HEK293T (cell line): ENCODE data around the gene ADAMTSL2.

Source experiments
- BHLHE40 ChIP-seq: fragments of 450-650 bp; IDR thresholded peaks from 2 replicates; pipeline ENCODE4 v1.6.1; 2016; ENCODE audit warnings: mild to moderate bottlenecking, moderate library complexity, borderline replicate concordance
- CTBP1 ChIP-seq: fragments of 450-650 bp; IDR thresholded peaks from 2 replicates; pipeline ENCODE4 v1.6.1; 2016; ENCODE audit warnings: borderline replicate concordance
- FOXA1 ChIP-seq: fragments of 450-650 bp; IDR thresholded peaks from 2 replicates; pipeline ENCODE4 v1.6.1; 2016; ENCODE audit warnings: mild to moderate bottlenecking
- FOXK2 ChIP-seq: fragments of 450-650 bp; IDR thresholded peaks from 2 replicates; pipeline ENCODE4 v1.6.1; 2016; ENCODE audit warnings: mild to moderate bottlenecking
- FOXM1 ChIP-seq: fragments of 450-650 bp; IDR thresholded peaks from 2 replicates; pipeline ENCODE4 v1.6.1; 2017; ENCODE audit warnings: mild to moderate bottlenecking, borderline replicate concordance
- L3MBTL2 ChIP-seq: fragments of 450-650 bp; conservative IDR thresholded peaks from 2 replicates; pipeline ENCODE4 v1.6.1; 2016; ENCODE audit warnings: mild to moderate bottlenecking
- SUZ12 ChIP-seq: fragments of 450-650 bp; IDR thresholded peaks from 2 replicates; pipeline ENCODE4 v1.6.1; 2016; ENCODE audit warnings: mild to moderate bottlenecking
- TARDBP ChIP-seq: fragments of 450-650 bp; IDR thresholded peaks from 2 replicates; pipeline ENCODE4 v1.6.1; 2016
- ZNF384 ChIP-seq: fragments of 450-650 bp; IDR thresholded peaks from 2 replicates; pipeline ENCODE4 v1.6.1; 2016
- TF ChIP-seq, protein P1 (sequence below): fragments of 450-650 bp; IDR thresholded peaks from 2 replicates; pipeline ENCODE4 v1.6.1; 2016

DNA sequence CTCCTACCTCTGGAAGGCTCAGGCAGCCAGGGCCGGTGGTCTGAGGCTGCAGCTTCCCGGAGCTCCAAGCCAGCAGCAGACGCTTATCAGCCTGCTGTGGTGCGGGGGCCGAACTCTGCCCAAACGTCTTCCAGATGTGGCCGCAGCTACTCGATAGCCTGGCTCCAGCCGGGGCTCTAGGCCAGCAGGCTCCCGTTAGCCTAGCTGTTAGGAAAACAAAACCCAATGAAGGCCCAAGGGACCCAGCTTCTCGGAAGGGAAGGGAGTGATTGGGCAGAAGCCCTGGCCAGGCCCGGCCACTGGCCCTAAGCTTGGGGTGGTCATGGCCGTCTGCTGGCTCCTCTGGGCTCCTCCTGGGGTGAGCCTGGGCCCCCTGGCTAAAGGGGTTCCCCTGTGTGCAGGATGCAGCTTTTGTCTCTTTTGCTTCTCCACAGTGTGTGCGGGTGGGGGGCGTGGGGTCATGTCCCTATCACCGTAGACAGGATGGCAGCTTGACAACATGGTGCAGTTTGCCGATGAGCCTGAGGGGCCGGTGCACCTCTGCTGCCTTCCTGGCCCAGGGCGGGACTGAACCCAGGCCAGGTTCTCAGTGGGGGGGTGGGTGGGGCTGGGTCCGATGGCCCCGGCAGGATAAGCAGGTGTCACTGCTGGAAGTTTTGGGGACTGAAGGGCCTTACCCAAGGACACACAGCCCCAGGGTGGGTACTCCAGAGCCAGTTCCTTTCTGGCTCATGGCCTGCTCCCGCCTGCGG lies 28.4 kb upstream of the ADAMTSL2 start:
- TF ChIP-seq L3MBTL2 (no peak), TARDBP (no peak), SUZ12 (no peak), ZNF384 (no peak), FOXA1 (no peak), FOXK2 (no peak), FOXM1 (no peak), BHLHE40 (no peak), CTBP1 (no peak)
- TF ChIP-seq, protein P1, sequence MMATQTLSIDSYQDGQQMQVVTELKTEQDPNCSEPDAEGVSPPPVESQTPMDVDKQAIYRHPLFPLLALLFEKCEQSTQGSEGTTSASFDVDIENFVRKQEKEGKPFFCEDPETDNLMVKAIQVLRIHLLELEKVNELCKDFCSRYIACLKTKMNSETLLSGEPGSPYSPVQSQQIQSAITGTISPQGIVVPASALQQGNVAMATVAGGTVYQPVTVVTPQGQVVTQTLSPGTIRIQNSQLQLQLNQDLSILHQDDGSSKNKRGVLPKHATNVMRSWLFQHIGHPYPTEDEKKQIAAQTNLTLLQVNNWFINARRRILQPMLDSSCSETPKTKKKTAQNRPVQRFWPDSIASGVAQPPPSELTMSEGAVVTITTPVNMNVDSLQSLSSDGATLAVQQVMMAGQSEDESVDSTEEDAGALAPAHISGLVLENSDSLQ: no peak
